ENCODE data around the gene C10orf120.

C10orf120 gene

GRCh38 chr10:122702275-122702674 lies 2.6 kb upstream of the C10orf120 start:
- no peak for DNase-seq

GRCh38 chr10:122701652-122702051 lies 2.0 kb upstream of the C10orf120 start:
- DNase-seq: no peak

GRCh38 chr10:122696687-122697086 lies 3.0 kb downstream of the C10orf120 start:
- DNase-seq: no peak

GRCh38 chr10:122692744-122693143 lies 6.9 kb downstream of the C10orf120 start:
- DNase-seq: no peak

GRCh38 chr10:122689146-122689820 lies 10.4 kb downstream of the C10orf120 start:
- no peak for DNase-seq

- DNase-seq: no peak
Measured at GRCh38 chr10:122688293-122688989, 11.2 kb downstream of the C10orf120 start.

- DNase-seq: no peak
Measured at GRCh38 chr10:122682522-122682921, 17.1 kb downstream of the C10orf120 start.

- DNase-seq: no peak
Measured at GRCh38 chr10:122678266-122678665, 21.4 kb downstream of the C10orf120 start.

GRCh38 chr10:122675278-122675677 lies 24.4 kb downstream of the C10orf120 start:
- DNase-seq: no peak

GRCh38 chr10:122674781-122675180 lies 24.9 kb downstream of the C10orf120 start:
- no peak for DNase-seq

- no peak for DNase-seq
Measured at GRCh38 chr10:122673731-122674130, 25.9 kb downstream of the C10orf120 start.

- DNase-seq: no peak
Measured at GRCh38 chr10:122673269-122673668, 26.4 kb downstream of the C10orf120 start.

GRCh38 chr10:122672655-122673054 lies 27.0 kb downstream of the C10orf120 start:
- no peak for DNase-seq

- DNase-seq: no peak
Measured at GRCh38 chr10:122671355-122671754, 28.3 kb downstream of the C10orf120 start.

- DNase-seq: no peak
Measured at GRCh38 chr10:122669842-122670241, 29.8 kb downstream of the C10orf120 start.

- no peak for DNase-seq
Measured at GRCh38 chr10:122669045-122669444, 30.6 kb downstream of the C10orf120 start.

- DNase-seq: no peak
Measured at GRCh38 chr10:122665946-122666345, 33.7 kb downstream of the C10orf120 start.

GRCh38 chr10:122665329-122665860 lies 34.3 kb downstream of the C10orf120 start:
- no peak for DNase-seq

- DNase-seq: no peak
Measured at GRCh38 chr10:122664501-122664900, 35.1 kb downstream of the C10orf120 start.

- DNase-seq: no peak
Measured at GRCh38 chr10:122663516-122664130, 36.0 kb downstream of the C10orf120 start.

GRCh38 chr10:122662231-122662630 lies 37.4 kb downstream of the C10orf120 start:
- DNase-seq: no peak

GRCh38 chr10:122660696-122661095 lies 39.0 kb downstream of the C10orf120 start:
- DNase-seq: no peak

GRCh38 chr10:122659651-122660050 lies 40.0 kb downstream of the C10orf120 start:
- DNase-seq: no peak

- no peak for DNase-seq
Measured at GRCh38 chr10:122659126-122659525, 40.5 kb downstream of the C10orf120 start.
